Measurements from ENCODE around the gene ECE1. TPM values are rescaled to one million over a fixed set of nuclear protein-coding genes. Genes with fewer than 3 reads are reported as not detected.

ECE1 gene
- total and polyA plus RNA-seq, 2 of the 4 experiments (the other 2 are of a cell fraction), result 61.8 to 124 TPM

GRCh38 chr1:21320410-21321108 lies 30.3 kb upstream of the ECE1 start:
- Histone ChIP-seq H3K27me3 (ENCODE audit: control insufficient read depth, insufficient read depth, low read length) (no peaks in the 10 kb centered on the region), H3K18ac (ENCODE audit: low read depth, low read length) (peak overlapping the region; percentile 68), H2BK120ac (ENCODE audit: low read depth, low read length) (peak overlapping the region; percentile 88), H2AFZ (replicated peaks; ENCODE audit: low read length, poor library complexity) (no peak overlapping the region), H3K23ac (ENCODE audit: low read depth, low read length) (peak overlapping the region; percentile 77), H3K56ac (ENCODE audit: extremely low read depth, insufficient read depth, low read length) (peak overlapping the region; percentile 64; the same call in 1 of the 2 replicates), H2AK9ac (replicated peaks; ENCODE audit: low read depth, low read length, poor library complexity) (peak overlapping the region; percentile 86), H3K4me1 (ENCODE audit: control insufficient read depth, insufficient read depth, low read length) (peaks cover 73% of the 10 kb centered on the region), H2BK5ac (ENCODE audit: low read depth, low read length, poor library complexity, severe bottlenecking) (peak overlapping the region; percentile 79), H4K8ac (ENCODE audit: low read depth in 2 of 2, low read length in 2 of 2) (peak overlapping the region; percentile 70 to 72), H4K20me1 (ENCODE audit: insufficient read depth, low read length) (0 out of 2 replicates have a peak, but pooled peaks cover 7% of the 10 kb centered on the region), H3K27ac (ENCODE audit: insufficient read depth, low read length) (peak overlapping the region; percentile 66), H4K91ac (ENCODE audit: insufficient read depth, low read depth, low read length) (peak overlapping the region; percentile 88), H2BK20ac (ENCODE audit: low read depth, low read length) (peak overlapping the region; percentile 78), H3K9me3 (ENCODE audit: control insufficient read depth, insufficient read depth, low read length) (no peaks in the 10 kb centered on the region), H3K4me2 (ENCODE audit: low read depth, low read length) (peak overlapping the region; percentile 39), H2BK15ac (ENCODE audit: low read depth, low read length) (peak overlapping the region; percentile 76; the same call in 1 of the 3 replicates), H3K36me3 (ENCODE audit: control insufficient read depth, insufficient read depth, low read length) (peaks cover 2% of the 10 kb centered on the region; the same call in 1 of the 2 replicates), H4K5ac (ENCODE audit: low read depth, low read length) (peak overlapping the region; percentile 57), H2AK5ac (ENCODE audit: low read depth, low read length) (peak overlapping the region; percentile 92), H3K9ac (ENCODE audit: low read depth, low read length) (peak overlapping the region; percentile 10; the same call in 1 of the 2 replicates), H3K79me1 (ENCODE audit: low read depth in 1 of 2, low read length in 2 of 2) (peaks cover 45 to 93% of the 10 kb centered on the region in 2 experiments), H3K14ac (replicated peaks; ENCODE audit: low read depth, low read length) (peak overlapping the region; percentile 73), H3K4ac (ENCODE audit: low read depth, low read length) (peak overlapping the region; percentile 94), H3K9me1 (ENCODE audit: insufficient read depth, low read length) (peaks cover 45% of the 10 kb centered on the region), H3K4me3 (ENCODE audit: insufficient read depth, low read depth, low read length) (no peak overlapping the region)
- dilution Hi-C loops (cut with HindIII; ENCODE audit: low sequenced_read_pairs, unreplicated experiment), result no loop called here
- intact Hi-C loops (cut with micrococcal nuclease), result no loop called here
- no TSS peak for BruUV-seq (replicated peaks)
- CTCF ChIA-PET, result interaction anchor here (1.8 kb wide), 1 partner anchor 18 kb away, joined by 5 read pairs; no protein-coding TSS in a partner anchor
- WGBS, 2 experiments (ENCODE audit: extremely low coverage in 2 of 2, insufficient read length in 1 of 2), result 30% methylated on average over 2 of the region's 12 CpGs; no CpG with 5 or more reads in 1 of the 2 experiments
- POLR2A ChIA-PET (ENCODE audit: unreplicated experiment), result no interaction called here
- TF ChIP-seq RCOR1 (IDR thresholded peaks at IDR 0.05; ENCODE audit: insufficient replicate concordance, low read length) (no peak), RFX5 (IDR thresholded peaks at IDR 0.05; ENCODE audit: low read depth, low read length) (no peak), BHLHE40 (IDR thresholded peaks at IDR 0.05; ENCODE audit: low read depth, low read length) (0 out of 2 replicates have a peak, but pooled peaks have one; percentile 24), POLR2A (IDR thresholded peaks at IDR 0.05; ENCODE audit: low read depth, low read length) (no peak)
- TF ChIP-seq, protein P1, sequence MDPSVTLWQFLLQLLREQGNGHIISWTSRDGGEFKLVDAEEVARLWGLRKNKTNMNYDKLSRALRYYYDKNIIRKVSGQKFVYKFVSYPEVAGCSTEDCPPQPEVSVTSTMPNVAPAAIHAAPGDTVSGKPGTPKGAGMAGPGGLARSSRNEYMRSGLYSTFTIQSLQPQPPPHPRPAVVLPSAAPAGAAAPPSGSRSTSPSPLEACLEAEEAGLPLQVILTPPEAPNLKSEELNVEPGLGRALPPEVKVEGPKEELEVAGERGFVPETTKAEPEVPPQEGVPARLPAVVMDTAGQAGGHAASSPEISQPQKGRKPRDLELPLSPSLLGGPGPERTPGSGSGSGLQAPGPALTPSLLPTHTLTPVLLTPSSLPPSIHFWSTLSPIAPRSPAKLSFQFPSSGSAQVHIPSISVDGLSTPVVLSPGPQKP (IDR thresholded peaks at IDR 0.05; ENCODE audit: borderline replicate concordance, low read depth, low read length), result no peak
- TF ChIP-seq, protein P2, sequence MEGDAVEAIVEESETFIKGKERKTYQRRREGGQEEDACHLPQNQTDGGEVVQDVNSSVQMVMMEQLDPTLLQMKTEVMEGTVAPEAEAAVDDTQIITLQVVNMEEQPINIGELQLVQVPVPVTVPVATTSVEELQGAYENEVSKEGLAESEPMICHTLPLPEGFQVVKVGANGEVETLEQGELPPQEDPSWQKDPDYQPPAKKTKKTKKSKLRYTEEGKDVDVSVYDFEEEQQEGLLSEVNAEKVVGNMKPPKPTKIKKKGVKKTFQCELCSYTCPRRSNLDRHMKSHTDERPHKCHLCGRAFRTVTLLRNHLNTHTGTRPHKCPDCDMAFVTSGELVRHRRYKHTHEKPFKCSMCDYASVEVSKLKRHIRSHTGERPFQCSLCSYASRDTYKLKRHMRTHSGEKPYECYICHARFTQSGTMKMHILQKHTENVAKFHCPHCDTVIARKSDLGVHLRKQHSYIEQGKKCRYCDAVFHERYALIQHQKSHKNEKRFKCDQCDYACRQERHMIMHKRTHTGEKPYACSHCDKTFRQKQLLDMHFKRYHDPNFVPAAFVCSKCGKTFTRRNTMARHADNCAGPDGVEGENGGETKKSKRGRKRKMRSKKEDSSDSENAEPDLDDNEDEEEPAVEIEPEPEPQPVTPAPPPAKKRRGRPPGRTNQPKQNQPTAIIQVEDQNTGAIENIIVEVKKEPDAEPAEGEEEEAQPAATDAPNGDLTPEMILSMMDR (conservative IDR thresholded peaks at IDR 0.05; ENCODE audit: low read depth, low read length), result no peak
- in situ Hi-C loops (cut with MboI; ENCODE audit: low sequenced_read_pairs), result no loop called here
- DNase-seq (no peak), ATAC-seq (ENCODE audit: low read depth) (no peak)

All from IMR-90 (cell line).